Neural cell (in vitro differentiated cells): ENCODE measurements around the gene GUCY2C. TPM values are rescaled to one million over a fixed set of nuclear protein-coding genes. Genes with fewer than 3 reads are reported as not detected.

Experiments used
- H2AFZ ChIP-seq: fragments of 200-600, 300-800 bp; sonication (generic), shearing (Covaris generic); 2 replicates; pipeline ENCODE4 v1.6.0; 2014; ENCODE audit warnings: low read depth, mild to moderate bottlenecking, antibody characterized with exemption, low read length, moderate library complexity
- H3F3A ChIP-seq: fragments of 200-600 bp; shearing (Covaris generic); 2 replicates; pipeline ENCODE4 v1.6.1; 2016; ENCODE audit warnings: mild to moderate bottlenecking, moderate library complexity, mixed read lengths, antibody characterized with exemption, low read length; ENCODE audit not compliant: insufficient read depth, poor library complexity, severe bottlenecking
- H3K27ac ChIP-seq: fragments of 200-600, 300-800 bp; sonication (generic), shearing (Covaris generic); 2 replicates; pipeline ENCODE4 v1.5.1; 2014; ENCODE audit warnings: mild to moderate bottlenecking, low read length, moderate library complexity
- H3K27me3 ChIP-seq: fragments of 300-800, 200-600 bp; sonication (generic), shearing (Covaris generic); 2 replicates; pipeline ENCODE4 v1.6.0; 2014; ENCODE audit warnings: mild to moderate bottlenecking, low read depth, low read length, moderate library complexity; ENCODE audit not compliant: insufficient read depth
- H3K36me3 ChIP-seq: fragments of 300-800, 200-600 bp; sonication (generic), shearing (Covaris generic); 2 replicates; pipeline ENCODE4 v1.5.1; 2014; ENCODE audit warnings: mild to moderate bottlenecking, antibody characterized with exemption, low read length, moderate library complexity; ENCODE audit not compliant: insufficient read depth
- H3K4me2 ChIP-seq: fragments of 300-800, 200-600 bp; sonication (generic), shearing (Covaris generic); 2 replicates; pipeline ENCODE4 v1.6.0; 2014; ENCODE audit warnings: mild to moderate bottlenecking, low read length
- H3K4me3 ChIP-seq: fragments of 300-800, 200-600 bp; sonication (generic), shearing (Covaris generic); 2 replicates; pipeline ENCODE4 v1.5.1; 2014; ENCODE audit warnings: mild to moderate bottlenecking, low read length, moderate library complexity
- H3K79me2 ChIP-seq: fragments of 200-600 bp; shearing (Covaris generic); replicated peaks from 2 replicates; pipeline ENCODE4 v1.6.0; 2014; ENCODE audit warnings: mild to moderate bottlenecking, low read length, moderate library complexity; ENCODE audit not compliant: insufficient read depth
- H3K9ac ChIP-seq: fragments of 300-800, 200-600 bp; sonication (generic), shearing (Covaris generic); 2 replicates; pipeline ENCODE4 v1.6.1; 2016; ENCODE audit warnings: mild to moderate bottlenecking, low read length, mixed read lengths
- H3K9me2 ChIP-seq: fragments of 200-600 bp; shearing (Covaris generic); 2 replicates; pipeline ENCODE4 v1.6.1; 2016; ENCODE audit warnings: mild to moderate bottlenecking, low read length, mixed read lengths; ENCODE audit not compliant: insufficient read depth
- H3K9me3 ChIP-seq: fragments of 200-600, 300-800 bp; sonication (generic), shearing (Covaris generic); 2 replicates; pipeline ENCODE4 v1.6.1; 2016; ENCODE audit warnings: mild to moderate bottlenecking, mixed run types, low read length, moderate library complexity, mixed read lengths
- H4K20me1 ChIP-seq: fragments of 200-600 bp; shearing (Covaris generic); 2 replicates; pipeline ENCODE4 v1.6.1; 2016; ENCODE audit warnings: mild to moderate bottlenecking, mixed run types; ENCODE audit not compliant: insufficient read depth
- CTCF ChIP-seq: fragments of 450-650 bp; IDR thresholded peaks from 2 replicates; pipeline ENCODE4 v1.5.1; 2014; ENCODE audit warnings: antibody characterized with exemption, mild to moderate bottlenecking, moderate library complexity; ENCODE audit not compliant: poor library complexity, severe bottlenecking
- EP300 ChIP-seq: fragments of 450-650 bp; conservative IDR thresholded peaks from 2 replicates; pipeline ENCODE4 v1.6.1; 2014; ENCODE audit warnings: antibody characterized with exemption, mild to moderate bottlenecking, moderate library complexity; ENCODE audit not compliant: poor library complexity, severe bottlenecking
- EZH2 ChIP-seq: fragments of 200-600, 300-800 bp; shearing (Covaris generic), sonication (generic); IDR thresholded peaks from 2 replicates; pipeline ENCODE4 v1.6.1; 2014; ENCODE audit warnings: antibody characterized with exemption, low read length, borderline replicate concordance, mild to moderate bottlenecking; ENCODE audit not compliant: insufficient read depth, poor library complexity, severe bottlenecking
- MXI1 ChIP-seq: fragments of 450-650 bp; conservative IDR thresholded peaks from 2 replicates; pipeline ENCODE4 v1.6.1; 2014; ENCODE audit warnings: antibody characterized with exemption, mild to moderate bottlenecking; ENCODE audit not compliant: poor library complexity, severe bottlenecking
- POLR2AphosphoS5 ChIP-seq: IDR thresholded peaks from 2 replicates; pipeline ENCODE4 v1.6.1; 2012
- RAD21 ChIP-seq: fragments of 450-650 bp; conservative IDR thresholded peaks from 2 replicates; pipeline ENCODE4 v1.6.1; 2014; ENCODE audit warnings: antibody characterized with exemption, mild to moderate bottlenecking, moderate library complexity
- REST ChIP-seq: IDR thresholded peaks from 2 replicates; pipeline ENCODE4 v1.6.1; 2012; ENCODE audit warnings: borderline replicate concordance
- SMC3 ChIP-seq: fragments of 450-650 bp; conservative IDR thresholded peaks from 2 replicates; pipeline ENCODE4 v1.6.1; 2014; ENCODE audit warnings: antibody characterized with exemption, mild to moderate bottlenecking, moderate library complexity; ENCODE audit not compliant: poor library complexity
- TAF1 ChIP-seq: IDR thresholded peaks from 2 replicates; pipeline ENCODE4 v1.6.1; 2012; ENCODE audit warnings: low read depth
- polyA minus RNA-seq: library from RNA; depleted of rRNA, polyadenylated mRNA; stranded (reverse); fragments of >200 nt; gene quantifications from 2 replicates; pipeline ENCODE4 v1.2.3, GENCODE V29; 2014
- polyA plus RNA-seq: library from polyadenylated mRNA; depleted of rRNA; stranded (reverse); fragments of >200 nt; gene quantifications from 2 replicates; pipeline ENCODE4 v1.2.3, GENCODE V29; 2014

Gene GUCY2C
- 0.06 TPM in 1 of 2 replicates, not detected in the other for polyA plus RNA-seq
- polyA minus RNA-seq: not detected in 2 replicates

GRCh38 chr12:14696265-14696741 is at the start of gene GUCY2C:
Gene GUCY2C, minus strand, starts transcription at chr12:14696599. Its CDS starts 151 bp downstream, at chr12:14696448.
- H3K9me2 ChIP-seq: no peaks in the 10 kb centered on the region
- no peak within 1 kb of the TSS for H3K4me2 ChIP-seq
- no peaks in the 10 kb centered on the region for H3F3A ChIP-seq
- no peaks in the 10 kb centered on the region for H3K9me3 ChIP-seq
- H2AFZ ChIP-seq: no peak within 1 kb of the TSS
- TF ChIP-seq MXI1 (no peak), CTCF (no peak), EP300 (no peak), TAF1 (no peak), REST (no peak), SMC3 (no peak), EZH2 (no peak), RAD21 (no peak), POLR2AphosphoS5 (no peak)
- no peaks in the 10 kb centered on the region for H3K27me3 ChIP-seq
- no peaks in the 10 kb centered on the region for H4K20me1 ChIP-seq
- no peaks in the 10 kb centered on the region for H3K79me2 ChIP-seq
- H3K4me3 ChIP-seq: no peak within 1 kb of the TSS
- H3K27ac ChIP-seq: no peak within 1 kb of the TSS
- H3K9ac ChIP-seq: no peak within 1 kb of the TSS
- no peaks in the 10 kb centered on the region for H3K36me3 ChIP-seq

- Histone ChIP-seq H2AFZ (no peak overlapping the region), H3K36me3 (no peaks in the 10 kb centered on the region), H3K4me2 (no peak overlapping the region), H3K79me2 (no peaks in the 10 kb centered on the region), H4K20me1 (no peaks in the 10 kb centered on the region), H3K9me2 (no peaks in the 10 kb centered on the region), H3K9me3 (no peaks in the 10 kb centered on the region), H3K27ac (no peak overlapping the region), H3K27me3 (no peaks in the 10 kb centered on the region), H3K9ac (no peak overlapping the region), H3F3A (no peaks in the 10 kb centered on the region), H3K4me3 (no peak overlapping the region)
- TF ChIP-seq TAF1: no peak
- no peak for TF ChIP-seq POLR2AphosphoS5
These were observed 46.7 kb upstream of the GUCY2C start for GRCh38 chr12:14743061-14743460.

- Histone ChIP-seq H3K36me3 (no peaks in the 10 kb centered on the region), H4K20me1 (no peaks in the 10 kb centered on the region), H3K4me3 (no peak overlapping the region), H3K4me2 (no peak overlapping the region), H3K9me2 (no peaks in the 10 kb centered on the region), H3K79me2 (no peaks in the 10 kb centered on the region), H3K9ac (no peak overlapping the region), H3F3A (no peaks in the 10 kb centered on the region), H2AFZ (no peak overlapping the region), H3K27me3 (no peaks in the 10 kb centered on the region), H3K27ac (no peak overlapping the region), H3K9me3 (no peaks in the 10 kb centered on the region)
- no peak for TF ChIP-seq SMC3
- TF ChIP-seq EZH2: no peak
- no peak for TF ChIP-seq CTCF
- TF ChIP-seq TAF1: no peak
These were observed 45.5 kb upstream of the GUCY2C start for GRCh38 chr12:14741942-14742341.
